ENCODE data around the gene GTPBP1. TPM values are rescaled to one million over a fixed set of nuclear protein-coding genes. Genes with fewer than 3 reads are reported as not detected.

Gene GTPBP1
- total and polyA plus RNA-seq, 2 donors (not counting 3 experiments of a cell fraction or from before 2014, with no cell fraction given), result 29.8 to 50.3 TPM

DNA sequence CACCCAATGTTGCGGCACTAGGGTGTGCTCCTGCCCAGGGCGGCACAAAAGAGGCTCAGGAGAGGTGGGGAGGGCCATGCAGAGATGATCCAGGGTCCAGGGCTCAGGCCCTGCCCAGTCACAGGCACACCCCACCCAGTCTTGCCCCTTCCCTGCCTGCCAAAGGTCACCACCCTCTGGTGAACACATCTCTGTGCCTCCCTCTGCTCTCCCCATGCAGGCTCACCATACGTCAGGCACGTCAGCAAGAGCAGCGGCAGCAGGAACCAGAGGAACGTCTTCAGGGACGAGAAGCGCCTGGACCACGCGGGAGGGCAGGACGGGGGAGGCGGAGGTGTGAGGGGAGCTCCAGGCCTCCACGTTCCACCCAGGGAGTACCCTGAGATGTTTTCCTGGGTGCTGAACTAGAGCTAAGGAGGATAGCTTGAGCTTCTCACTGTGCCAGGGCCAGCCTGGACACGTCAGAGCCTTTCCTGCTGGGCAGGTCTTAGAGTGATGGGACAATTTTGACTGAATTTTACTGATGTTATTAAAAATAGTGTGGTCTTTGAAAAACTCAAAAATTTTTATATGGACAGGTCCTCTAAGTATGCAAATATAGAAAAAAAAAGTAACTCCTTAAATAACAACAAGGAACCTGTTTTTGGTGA is 42.9 kb downstream of the GTPBP1 start:
- Histone ChIP-seq H2AFZ (ENCODE audit: low read depth, low read length) (no peak overlapping the region), H4K20me1 (replicated peaks; ENCODE audit: control insufficient read depth, extremely low read depth, insufficient read depth, low read length) (no peaks in the 10 kb centered on the region), H3K4me3 (replicated peaks in 1 of 3; ENCODE audit: insufficient read depth in 1 of 3, low read depth in 1 of 3, low read length in 3 of 3) (no peak overlapping the region), H3K9me3 (replicated peaks; ENCODE audit: control insufficient read depth, insufficient read depth, low read length) (no peaks in the 10 kb centered on the region), H3K9me1 (replicated peaks; ENCODE audit: control insufficient read depth, extremely low read depth, insufficient read depth, low read length) (no peaks in the 10 kb centered on the region), H3K27ac (ENCODE audit: insufficient read depth, low read depth, low read length) (no peak overlapping the region), H3K4me1 (ENCODE audit: control insufficient read depth, extremely low read depth, insufficient read depth, low read length) (peaks cover under 1% of the 10 kb centered on the region), H3K27me3 (ENCODE audit: control insufficient read depth in 2 of 2, insufficient read depth in 2 of 2, low read length in 2 of 2) (no peaks in the 10 kb centered on the region), H3K36me3 (ENCODE audit: control insufficient read depth in 2 of 2, extremely low read depth in 1 of 2, insufficient read depth in 2 of 2, low read length in 2 of 2) (peaks cover 14 to 49% of the 10 kb centered on the region in 2 experiments), H3K4me2 (ENCODE audit: insufficient read depth, low read length) (no peak overlapping the region), H3K79me2 (ENCODE audit: control insufficient read depth, insufficient read depth, low read length) (peaks cover under 1% of the 10 kb centered on the region), H3K9ac (replicated peaks; ENCODE audit: extremely low read depth, insufficient read depth, low read length) (no peak overlapping the region)
- no peak for TF ChIP-seq POLR2AphosphoS5 (IDR thresholded peaks at IDR 0.05; ENCODE audit: insufficient read depth, low read depth, low read length)
- TF ChIP-seq, protein P1, sequence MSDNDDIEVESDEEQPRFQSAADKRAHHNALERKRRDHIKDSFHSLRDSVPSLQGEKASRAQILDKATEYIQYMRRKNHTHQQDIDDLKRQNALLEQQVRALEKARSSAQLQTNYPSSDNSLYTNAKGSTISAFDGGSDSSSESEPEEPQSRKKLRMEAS (IDR thresholded peaks at IDR 0.05; ENCODE audit: insufficient read depth, insufficient read length), result no peak
- no peak for TF ChIP-seq EZH2 (IDR thresholded peaks at IDR 0.05; ENCODE audit: borderline replicate concordance, low read depth, low read length, severe bottlenecking)
- TF ChIP-seq, protein P2, sequence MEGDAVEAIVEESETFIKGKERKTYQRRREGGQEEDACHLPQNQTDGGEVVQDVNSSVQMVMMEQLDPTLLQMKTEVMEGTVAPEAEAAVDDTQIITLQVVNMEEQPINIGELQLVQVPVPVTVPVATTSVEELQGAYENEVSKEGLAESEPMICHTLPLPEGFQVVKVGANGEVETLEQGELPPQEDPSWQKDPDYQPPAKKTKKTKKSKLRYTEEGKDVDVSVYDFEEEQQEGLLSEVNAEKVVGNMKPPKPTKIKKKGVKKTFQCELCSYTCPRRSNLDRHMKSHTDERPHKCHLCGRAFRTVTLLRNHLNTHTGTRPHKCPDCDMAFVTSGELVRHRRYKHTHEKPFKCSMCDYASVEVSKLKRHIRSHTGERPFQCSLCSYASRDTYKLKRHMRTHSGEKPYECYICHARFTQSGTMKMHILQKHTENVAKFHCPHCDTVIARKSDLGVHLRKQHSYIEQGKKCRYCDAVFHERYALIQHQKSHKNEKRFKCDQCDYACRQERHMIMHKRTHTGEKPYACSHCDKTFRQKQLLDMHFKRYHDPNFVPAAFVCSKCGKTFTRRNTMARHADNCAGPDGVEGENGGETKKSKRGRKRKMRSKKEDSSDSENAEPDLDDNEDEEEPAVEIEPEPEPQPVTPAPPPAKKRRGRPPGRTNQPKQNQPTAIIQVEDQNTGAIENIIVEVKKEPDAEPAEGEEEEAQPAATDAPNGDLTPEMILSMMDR (IDR thresholded peaks at IDR 0.05; ENCODE audit: extremely low read depth in 1 of 2, insufficient read depth in 1 of 2, low read depth in 1 of 2, low read length in 2 of 2), result no peak
- no peak for TF ChIP-seq MYC (IDR thresholded peaks at IDR 0.05; ENCODE audit: low read depth, low read length)
- TF ChIP-seq GATA2 (IDR thresholded peaks at IDR 0.05; ENCODE audit: insufficient read depth, insufficient read length, low read depth, low read length), result no peak
- no peak for TF ChIP-seq FOS (IDR thresholded peaks at IDR 0.05; ENCODE audit: borderline replicate concordance, insufficient read depth, low read length)
- TF ChIP-seq POLR2A (IDR thresholded peaks at IDR 0.05; ENCODE audit: low read depth, low read length), result no peak
- dilution Hi-C loops (cut with MboI; ENCODE audit: extremely low pct_ligation_motif_present, low sequenced_read_pairs) (no loop called here), intact Hi-C loops (cut with micrococcal nuclease) (no loop called here)
- no TSS peak for BruUV-seq (replicated peaks)
- ChIA-PET CTCF (interaction anchor here (0.7 to 1.5 kb wide), 3 partner anchors 13 to 30 kb away, joined by 3 read pairs; no protein-coding TSS in a partner anchor), POLR2A (no interaction called here)
- FAIRE-seq, result no peak
- DNase-seq (ENCODE audit: low read depth, low spot score), result no peak
